ENCODE data around the gene TTLL11. TPM values are rescaled to one million over a fixed set of nuclear protein-coding genes. Genes with fewer than 3 reads are reported as not detected.

The TTLL11 gene
- polyA plus RNA-seq, 1 donor from 2014 or later, result 8.0 TPM

GRCh38 chr9:121935739-121936138 is 157.4 kb downstream of the TTLL11 start:
- no peak overlapping the region for H3K4me2 ChIP-seq (ENCODE audit: low read length)
- H3K27ac ChIP-seq (ENCODE audit: low read length), result no peak overlapping the region

GRCh38 chr9:121930956-121931355 is 162.2 kb downstream of the TTLL11 start:
- Histone ChIP-seq H3K79me2 (replicated peaks; ENCODE audit: insufficient read depth, low read length) (no peaks in the 10 kb centered on the region), H3K9me2 (ENCODE audit: insufficient read depth, low read length) (no peaks in the 10 kb centered on the region), H3K27me3 (ENCODE audit: insufficient read depth, low read depth, low read length) (no peaks in the 10 kb centered on the region), H3K9me3 (ENCODE audit: low read length) (no peaks in the 10 kb centered on the region), H3K36me3 (ENCODE audit: insufficient read depth, low read length) (no peaks in the 10 kb centered on the region), H3K4me2 (ENCODE audit: low read length) (no peak overlapping the region), H3K9ac (ENCODE audit: low read length) (no peak overlapping the region), H3K4me3 (ENCODE audit: low read length) (no peak overlapping the region), H2AFZ (ENCODE audit: low read depth, low read length) (no peak overlapping the region), H3F3A (ENCODE audit: insufficient read depth, low read length, poor library complexity, severe bottlenecking) (no peaks in the 10 kb centered on the region), H3K27ac (ENCODE audit: low read length) (no peak overlapping the region), H4K20me1 (ENCODE audit: insufficient read depth) (no peaks in the 10 kb centered on the region)
- no peak for TF ChIP-seq RAD21 (conservative IDR thresholded peaks at IDR 0.05)
- no peak for TF ChIP-seq POLR2AphosphoS5 (IDR thresholded peaks at IDR 0.05)
- TF ChIP-seq SMC3 (conservative IDR thresholded peaks at IDR 0.05; ENCODE audit: poor library complexity), result no peak
- TF ChIP-seq TAF1 (IDR thresholded peaks at IDR 0.05; ENCODE audit: low read depth), result no peak
- no peak for TF ChIP-seq CTCF (IDR thresholded peaks at IDR 0.05; ENCODE audit: poor library complexity, severe bottlenecking)
- no peak for TF ChIP-seq EZH2 (IDR thresholded peaks at IDR 0.05; ENCODE audit: borderline replicate concordance, insufficient read depth, low read length, poor library complexity, severe bottlenecking)

More at GRCh38 chr9:121935739-121936138, 157.4 kb downstream of the TTLL11 start:
- H3K27me3 ChIP-seq (ENCODE audit: insufficient read depth, low read depth, low read length), result no peaks in the 10 kb centered on the region
- H4K20me1 ChIP-seq (ENCODE audit: insufficient read depth), result no peaks in the 10 kb centered on the region
- TF ChIP-seq EP300 (conservative IDR thresholded peaks at IDR 0.05; ENCODE audit: poor library complexity, severe bottlenecking) (no peak), REST (IDR thresholded peaks at IDR 0.05; ENCODE audit: borderline replicate concordance) (no peak), EZH2 (IDR thresholded peaks at IDR 0.05; ENCODE audit: borderline replicate concordance, insufficient read depth, low read length, poor library complexity, severe bottlenecking) (no peak), MXI1 (conservative IDR thresholded peaks at IDR 0.05; ENCODE audit: poor library complexity, severe bottlenecking) (no peak), POLR2AphosphoS5 (IDR thresholded peaks at IDR 0.05) (no peak), CTCF (IDR thresholded peaks at IDR 0.05; ENCODE audit: poor library complexity, severe bottlenecking) (no peak), RAD21 (conservative IDR thresholded peaks at IDR 0.05) (no peak), TAF1 (IDR thresholded peaks at IDR 0.05; ENCODE audit: low read depth) (no peak), SMC3 (conservative IDR thresholded peaks at IDR 0.05; ENCODE audit: poor library complexity) (no peak)
- no peaks in the 10 kb centered on the region for H3K79me2 ChIP-seq (replicated peaks; ENCODE audit: insufficient read depth, low read length)
- H3K36me3 ChIP-seq (ENCODE audit: insufficient read depth, low read length), result no peaks in the 10 kb centered on the region
- H3K9ac ChIP-seq (ENCODE audit: low read length), result no peak overlapping the region
- H2AFZ ChIP-seq (ENCODE audit: low read depth, low read length), result no peak overlapping the region
- H3F3A ChIP-seq (ENCODE audit: insufficient read depth, low read length, poor library complexity, severe bottlenecking), result no peaks in the 10 kb centered on the region
- no peaks in the 10 kb centered on the region for H3K9me3 ChIP-seq (ENCODE audit: low read length)
- H3K9me2 ChIP-seq (ENCODE audit: insufficient read depth, low read length), result no peaks in the 10 kb centered on the region
- no peak overlapping the region for H3K4me3 ChIP-seq (ENCODE audit: low read length)
